Nephron progenitor cell (in vitro differentiated cells): ENCODE data around the gene NTHL1.

Source experiments
- DNase-seq: peaks from one replicate; pipeline ENCODE4 v3.0.0; 2021
- H3K27ac Mint-ChIP-seq: 2 replicates; pipeline ENCODE4 v1.8.0; 2021; ENCODE audit warnings: mild to moderate bottlenecking, moderate library complexity, mixed read lengths
- H3K27me3 Mint-ChIP-seq: 2 replicates; pipeline ENCODE4 v1.8.0; 2021; ENCODE audit warnings: mild to moderate bottlenecking, low read depth, mixed read lengths; ENCODE audit not compliant: poor library complexity
- H3K36me3 Mint-ChIP-seq: 2 replicates; pipeline ENCODE4 v1.8.0; 2021; ENCODE audit warnings: low read depth, mixed read lengths
- H3K4me1 Mint-ChIP-seq: 2 replicates; pipeline ENCODE4 v1.8.0; 2021; ENCODE audit warnings: mixed read lengths
- H3K4me3 Mint-ChIP-seq: 2 replicates; pipeline ENCODE4 v1.8.0; 2021; ENCODE audit warnings: mild to moderate bottlenecking, moderate library complexity, mixed read lengths
- H3K9me3 Mint-ChIP-seq: 2 replicates; pipeline ENCODE4 v1.8.0; 2021; ENCODE audit warnings: mild to moderate bottlenecking, moderate library complexity, mixed read lengths
- CTCF ChIP-seq: fragments of 200-600 bp; sonication (generic); IDR thresholded peaks from 2 replicates; pipeline ENCODE4 v1.5.0; 2021; ENCODE audit warnings: antibody characterized with exemption

Gene NTHL1

GRCh38 chr16:2082171-2082982 is 34.7 kb upstream of the NTHL1 start:
- Mint-ChIP-seq H3K27me3 (no peaks in the 10 kb centered on the region), H3K4me3 (no peak overlapping the region), H3K27ac (peak overlapping the region; percentile 39), H3K9me3 (no peaks in the 10 kb centered on the region), H3K36me3 (peaks cover 5% of the 10 kb centered on the region), H3K4me1 (peaks cover 6% of the 10 kb centered on the region)
- DNase-seq: peak; percentile 35
- no peak for TF ChIP-seq CTCF

GRCh38 chr16:2081201-2082084 is 33.8 kb upstream of the NTHL1 start:
- peaks cover 9% of the 10 kb centered on the region for H3K36me3 Mint-ChIP-seq
- no peak for DNase-seq
- no peak overlapping the region for H3K27ac Mint-ChIP-seq
- peaks cover 6% of the 10 kb centered on the region for H3K4me1 Mint-ChIP-seq
- H3K27me3 Mint-ChIP-seq: no peaks in the 10 kb centered on the region
- H3K9me3 Mint-ChIP-seq: no peaks in the 10 kb centered on the region
- TF ChIP-seq CTCF: no peak
- H3K4me3 Mint-ChIP-seq: no peak overlapping the region

- Mint-ChIP-seq H3K9me3 (no peaks in the 10 kb centered on the region), H3K36me3 (peaks cover 13% of the 10 kb centered on the region), H3K4me1 (peaks cover 6% of the 10 kb centered on the region), H3K27ac (no peak overlapping the region), H3K27me3 (no peaks in the 10 kb centered on the region), H3K4me3 (no peak overlapping the region)
- TF ChIP-seq CTCF: no peak
- DNase-seq: no peak
Measured at GRCh38 chr16:2079991-2080390, 32.4 kb upstream of the NTHL1 start.

GRCh38 chr16:2079311-2079800 is 31.7 kb upstream of the NTHL1 start:
- TF ChIP-seq CTCF: no peak
- H3K4me1 Mint-ChIP-seq: peaks cover 6% of the 10 kb centered on the region
- no peak for DNase-seq
- no peak overlapping the region for H3K4me3 Mint-ChIP-seq
- H3K9me3 Mint-ChIP-seq: no peaks in the 10 kb centered on the region
- no peak overlapping the region for H3K27ac Mint-ChIP-seq
- H3K36me3 Mint-ChIP-seq: peaks cover 18% of the 10 kb centered on the region
- no peaks in the 10 kb centered on the region for H3K27me3 Mint-ChIP-seq

GRCh38 chr16:2078691-2079090 is 31.1 kb upstream of the NTHL1 start:
- no peak for DNase-seq
- Mint-ChIP-seq H3K27ac (no peak overlapping the region), H3K4me3 (no peak overlapping the region), H3K36me3 (peaks cover 18% of the 10 kb centered on the region), H3K4me1 (peaks cover 6% of the 10 kb centered on the region), H3K27me3 (no peaks in the 10 kb centered on the region), H3K9me3 (no peaks in the 10 kb centered on the region)
- TF ChIP-seq CTCF: no peak
